ENCODE measurements around the gene STK32B.
"Not testable (repeated sequence)": the region's sequence is repeated elsewhere in the genome, so short reads cannot be mapped to it uniquely, and the experiment has no call there.

STK32B gene

GRCh38 chr4:5050520-5051277, 581 bp upstream of the STK32B start:
- Histone ChIP-seq H3K4me1 (no peaks in the 10 kb centered on the region), H3K27me3 (peaks cover 28% of the 10 kb centered on the region), H3K4me3 (ENCODE audit: low read depth, low read length) (peak overlapping the region; percentile 56), H3K9me3 (no peaks in the 10 kb centered on the region), H3K36me3 (no peaks in the 10 kb centered on the region)
- DNase-seq: peak; percentile 82
- TF ChIP-seq, protein P1, sequence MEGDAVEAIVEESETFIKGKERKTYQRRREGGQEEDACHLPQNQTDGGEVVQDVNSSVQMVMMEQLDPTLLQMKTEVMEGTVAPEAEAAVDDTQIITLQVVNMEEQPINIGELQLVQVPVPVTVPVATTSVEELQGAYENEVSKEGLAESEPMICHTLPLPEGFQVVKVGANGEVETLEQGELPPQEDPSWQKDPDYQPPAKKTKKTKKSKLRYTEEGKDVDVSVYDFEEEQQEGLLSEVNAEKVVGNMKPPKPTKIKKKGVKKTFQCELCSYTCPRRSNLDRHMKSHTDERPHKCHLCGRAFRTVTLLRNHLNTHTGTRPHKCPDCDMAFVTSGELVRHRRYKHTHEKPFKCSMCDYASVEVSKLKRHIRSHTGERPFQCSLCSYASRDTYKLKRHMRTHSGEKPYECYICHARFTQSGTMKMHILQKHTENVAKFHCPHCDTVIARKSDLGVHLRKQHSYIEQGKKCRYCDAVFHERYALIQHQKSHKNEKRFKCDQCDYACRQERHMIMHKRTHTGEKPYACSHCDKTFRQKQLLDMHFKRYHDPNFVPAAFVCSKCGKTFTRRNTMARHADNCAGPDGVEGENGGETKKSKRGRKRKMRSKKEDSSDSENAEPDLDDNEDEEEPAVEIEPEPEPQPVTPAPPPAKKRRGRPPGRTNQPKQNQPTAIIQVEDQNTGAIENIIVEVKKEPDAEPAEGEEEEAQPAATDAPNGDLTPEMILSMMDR (IDR thresholded peaks at IDR 0.05; ENCODE audit: low read depth, low read length): peak; percentile 83

DNA sequence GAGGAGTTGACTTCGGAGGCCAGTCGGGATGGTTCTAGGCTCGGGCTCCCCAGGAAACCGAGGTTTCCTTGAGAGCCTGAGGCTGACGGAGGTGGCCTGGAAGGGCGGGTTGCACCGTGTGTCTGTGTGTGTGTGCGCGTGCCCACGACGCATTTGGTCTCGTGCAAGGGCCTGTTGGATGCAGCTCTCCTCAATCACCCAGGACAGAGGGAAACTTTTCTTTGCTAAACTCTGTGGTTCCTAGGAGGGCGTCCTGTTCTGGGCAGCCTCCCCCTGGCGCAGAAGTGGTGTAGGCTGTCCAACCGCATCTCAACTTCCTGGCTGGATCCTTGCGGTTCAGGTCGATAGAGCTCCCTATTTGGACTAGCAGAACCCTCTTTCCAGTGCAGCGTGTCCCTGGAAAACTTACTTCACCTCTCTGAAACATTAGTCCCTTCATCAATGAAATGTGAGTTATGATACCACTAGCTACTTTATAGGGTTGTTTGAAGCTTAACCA, 973 bp downstream of the STK32B start:
- H3K9me3 ChIP-seq: no peaks in the 10 kb centered on the region
- no peaks in the 10 kb centered on the region for H3K4me1 ChIP-seq
- H3K36me3 ChIP-seq: no peaks in the 10 kb centered on the region
- peaks cover 28% of the 10 kb centered on the region for H3K27me3 ChIP-seq
- no peak overlapping the region for H3K4me3 ChIP-seq (ENCODE audit: low read depth, low read length)
- no peak for DNase-seq
- TF ChIP-seq, protein P1 (IDR thresholded peaks at IDR 0.05; ENCODE audit: low read depth, low read length): no peak

DNA sequence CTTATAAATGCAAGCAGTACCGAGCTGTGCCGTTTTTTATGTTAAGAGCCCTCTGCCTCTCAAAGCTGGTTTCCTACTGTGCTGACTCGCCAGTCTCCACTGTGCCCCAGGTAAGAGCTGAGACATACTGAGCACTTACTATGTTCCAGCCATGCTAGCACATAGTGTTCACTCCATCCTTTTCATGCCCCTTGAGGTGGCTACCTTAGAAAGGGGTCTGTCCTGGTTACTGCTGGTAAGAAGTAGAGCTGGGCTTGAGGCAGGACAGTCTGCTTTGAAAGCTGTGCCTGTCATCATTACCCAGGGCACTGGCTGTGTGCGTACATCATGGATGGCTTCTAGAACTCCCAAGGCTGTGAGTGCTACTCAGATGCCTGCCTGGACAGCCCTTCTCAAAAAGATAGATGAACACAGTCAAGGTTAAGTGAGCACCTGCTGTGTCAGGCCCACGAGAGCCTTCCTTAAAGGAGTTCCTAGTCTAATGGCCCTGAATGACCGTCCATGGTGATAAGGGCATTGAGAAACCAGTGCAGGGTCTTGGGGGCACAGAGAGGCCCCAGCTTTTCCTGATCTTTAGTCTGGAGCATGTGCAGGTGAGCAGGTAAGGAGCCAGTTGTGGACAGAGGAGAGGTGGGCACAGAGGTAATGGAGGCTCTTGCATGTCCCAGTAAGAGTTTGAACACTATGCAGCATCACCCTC, 1.6 kb downstream of the STK32B start:
- DNase-seq: no peak
- Histone ChIP-seq H3K4me3 (ENCODE audit: low read depth, low read length) (no peak overlapping the region), H3K27me3 (peaks cover 28% of the 10 kb centered on the region), H3K4me1 (no peaks in the 10 kb centered on the region), H3K36me3 (no peaks in the 10 kb centered on the region), H3K9me3 (no peaks in the 10 kb centered on the region)
- TF ChIP-seq, protein P1 (IDR thresholded peaks at IDR 0.05; ENCODE audit: low read depth, low read length): no peak

GRCh38 chr4:5054532-5054931, 3.3 kb downstream of the STK32B start:
- DNase-seq: no peak
- no peak overlapping the region for H3K4me3 ChIP-seq (ENCODE audit: low read depth, low read length)
- TF ChIP-seq, protein P1 (IDR thresholded peaks at IDR 0.05; ENCODE audit: low read depth, low read length): no peak
- H3K36me3 ChIP-seq: no peaks in the 10 kb centered on the region
- H3K4me1 ChIP-seq: no peaks in the 10 kb centered on the region
- H3K9me3 ChIP-seq: no peaks in the 10 kb centered on the region
- peaks cover 28% of the 10 kb centered on the region for H3K27me3 ChIP-seq

DNA sequence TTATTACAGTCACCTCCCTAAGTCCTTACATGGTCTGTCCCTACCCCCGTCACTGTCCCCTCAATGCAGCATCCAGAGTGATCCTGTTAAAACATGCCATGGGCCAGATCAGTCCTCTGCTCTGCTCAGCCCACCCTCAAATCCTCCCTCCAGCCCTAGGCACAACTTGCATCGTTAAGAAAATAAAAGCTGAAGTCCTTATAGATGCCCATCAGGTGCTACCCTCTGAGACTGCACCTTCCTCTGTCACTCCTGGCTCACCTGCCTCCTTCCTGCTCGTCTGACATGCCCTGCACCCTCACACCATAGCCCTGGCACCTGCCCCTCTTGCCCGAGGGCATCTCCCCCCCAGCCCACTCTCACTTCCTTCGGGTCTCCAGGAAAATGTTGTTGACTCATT, 4.1 kb downstream of the STK32B start:
- Histone ChIP-seq H3K4me1 (no peaks in the 10 kb centered on the region), H3K27me3 (peaks cover 26% of the 10 kb centered on the region), H3K9me3 (no peaks in the 10 kb centered on the region), H3K4me3 (ENCODE audit: low read depth, low read length) (no peak overlapping the region), H3K36me3 (no peaks in the 10 kb centered on the region)
- DNase-seq: no peak
- TF ChIP-seq, protein P1 (IDR thresholded peaks at IDR 0.05; ENCODE audit: low read depth, low read length): no peak

GRCh38 chr4:5066101-5066500, 14.8 kb downstream of the STK32B start:
- DNase-seq: no peak
- no peaks in the 10 kb centered on the region for H3K9me3 ChIP-seq
- H3K36me3 ChIP-seq: no peaks in the 10 kb centered on the region
- H3K4me3 ChIP-seq (ENCODE audit: low read depth, low read length): no peak overlapping the region
- H3K27me3 ChIP-seq: no peaks in the 10 kb centered on the region; the same call in none of the 2 replicates
- TF ChIP-seq, protein P1 (IDR thresholded peaks at IDR 0.05; ENCODE audit: low read depth, low read length): no peak
- H3K4me1 ChIP-seq: no peaks in the 10 kb centered on the region

DNA sequence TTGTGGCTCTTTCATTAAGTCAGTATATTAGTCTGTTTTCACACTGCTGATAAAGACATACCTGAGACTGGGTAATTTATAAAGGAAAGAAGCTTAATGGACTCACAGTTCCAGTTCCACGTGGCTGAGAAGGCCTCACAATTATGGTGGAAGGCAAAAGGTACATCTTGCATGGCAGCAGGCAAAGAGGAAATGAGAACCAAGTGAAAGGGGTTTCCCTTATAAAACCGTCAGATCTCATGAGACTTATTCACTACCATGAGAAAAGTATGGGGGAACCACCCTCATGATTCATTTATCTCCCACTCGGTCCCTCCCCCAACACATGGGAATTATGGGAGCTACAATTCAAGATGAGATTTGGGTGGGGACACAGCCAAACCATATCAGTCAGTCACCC, 15.7 kb downstream of the STK32B start:
- H3K9me3 ChIP-seq; H3K4me1 ChIP-seq; DNase-seq; H3K27me3 ChIP-seq; H3K36me3 ChIP-seq; H3K4me3 ChIP-seq (ENCODE audit: low read depth, low read length): not testable (repeated sequence)

All from BE2C (cell line).